Coronary artery (tissue), 2 donors: ENCODE results near the gene KIAA1671.

Experiments
- DNase-seq: peaks from one replicate; pipeline ENCODE4 v3.0.0-alpha.2; 2017; ENCODE audit warnings: low spot score
- H3K27ac ChIP-seq, 2 donors: fragments of 200-600 bp; sonication (generic); one replicate each; pipeline ENCODE4 v1.5.1; 2016 to 2019
- H3K4me3 ChIP-seq: fragments of 200-600 bp; sonication (generic); 2 replicates; pipeline ENCODE4 v1.5.1; 2016; ENCODE audit warnings: mild to moderate bottlenecking, moderate library complexity
- CTCF ChIP-seq: fragments of 200-600 bp; sonication (generic); IDR thresholded peaks from one replicate; pipeline ENCODE4 v1.5.1; 2019; ENCODE audit warnings: antibody characterized with exemption

The KIAA1671 gene

GRCh38 chr22:25078591-25078990 lies 126.1 kb downstream of the KIAA1671 start:
- no peak for DNase-seq
- H3K4me3 ChIP-seq: peak overlapping the region; percentile 25
- peak overlapping the region; percentile 69 to 90 for H3K27ac ChIP-seq
- no peak for TF ChIP-seq CTCF

GRCh38 chr22:25080855-25081254 lies 128.3 kb downstream of the KIAA1671 start:
- Histone ChIP-seq H3K4me3 (no peak overlapping the region), H3K27ac (peak overlapping the region; percentile 69 to 90)
- DNase-seq: no peak
- TF ChIP-seq CTCF: no peak

- TF ChIP-seq CTCF: peak; percentile 50
- Histone ChIP-seq H3K27ac (peak overlapping the region; percentile 69 to 90), H3K4me3 (no peak overlapping the region)
- DNase-seq: no peak
Observed at GRCh38 chr22:25081409-25081824, 128.9 kb downstream of the KIAA1671 start.

GRCh38 chr22:25082096-25082495 lies 129.6 kb downstream of the KIAA1671 start:
- H3K27ac ChIP-seq: peak overlapping the region; percentile 69 to 90
- no peak for TF ChIP-seq CTCF
- no peak for DNase-seq
- H3K4me3 ChIP-seq: no peak overlapping the region

GRCh38 chr22:25083056-25083806 lies 130.7 kb downstream of the KIAA1671 start:
- H3K4me3 ChIP-seq: no peak overlapping the region
- DNase-seq: no peak
- no peak for TF ChIP-seq CTCF
- peak overlapping the region; percentile 21 to 74 for H3K27ac ChIP-seq

- Histone ChIP-seq H3K27ac (peak overlapping the region; percentile 21 to 74), H3K4me3 (no peak overlapping the region)
- DNase-seq: no peak
- no peak for TF ChIP-seq CTCF
Observed at GRCh38 chr22:25083807-25084200, 131.3 kb downstream of the KIAA1671 start.
